Measurements from ENCODE around the gene CYB561D2.

CYB561D2 gene

GRCh38 chr3:50395070-50395860, 44.6 kb downstream of the CYB561D2 start:
- DNase-seq: no peak

- no peak for DNase-seq
Measured at GRCh38 chr3:50396502-50396901, 45.8 kb downstream of the CYB561D2 start.

- no peak for DNase-seq
Measured at GRCh38 chr3:50401978-50402595, 51.4 kb downstream of the CYB561D2 start.
